HAP-1 (cell line): Measurements from ENCODE around the gene CDH13.

Experiments used
- DNase-seq, 2 experiments: peaks; one replicate each; pipeline ENCODE4 v3.0.0-alpha.2; 2016 to 2020; ENCODE audit warnings: low spot score in 2 of 2
- H3K27me3 ChIP-seq: fragments of 250-450 bp; sonication (Bioruptor Pico); 2 replicates; pipeline ENCODE4 v1.5.1; 2020; ENCODE audit warnings: low read depth, mild to moderate bottlenecking, moderate library complexity
- H3K36me3 ChIP-seq: fragments of 250-450 bp; sonication (Bioruptor Pico); replicated peaks from 2 replicates; pipeline ENCODE4 v1.5.1; 2020; ENCODE audit warnings: mild to moderate bottlenecking
- H3K4me1 ChIP-seq: fragments of 250-450 bp; sonication (Bioruptor Pico); 2 replicates; pipeline ENCODE4 v1.5.1; 2020; ENCODE audit warnings: mild to moderate bottlenecking
- H3K4me3 ChIP-seq: fragments of 250-450 bp; sonication (Bioruptor Pico); 2 replicates; pipeline ENCODE4 v1.5.1; 2020; ENCODE audit warnings: mild to moderate bottlenecking, moderate library complexity
- H3K9me3 ChIP-seq: fragments of 250-450 bp; sonication (Bioruptor Pico); 2 replicates; pipeline ENCODE4 v1.5.1; 2020; ENCODE audit warnings: mild to moderate bottlenecking, moderate library complexity
- in situ Hi-C: fragments of 300-500 bp; cut with MboI; formaldehyde crosslinking; loops from 3 replicates; pipeline ENCODE4 v1.14.3; 2020; ENCODE audit warnings: low sequenced_read_pairs, inconsistent platforms, mixed read lengths

Gene CDH13

DNA sequence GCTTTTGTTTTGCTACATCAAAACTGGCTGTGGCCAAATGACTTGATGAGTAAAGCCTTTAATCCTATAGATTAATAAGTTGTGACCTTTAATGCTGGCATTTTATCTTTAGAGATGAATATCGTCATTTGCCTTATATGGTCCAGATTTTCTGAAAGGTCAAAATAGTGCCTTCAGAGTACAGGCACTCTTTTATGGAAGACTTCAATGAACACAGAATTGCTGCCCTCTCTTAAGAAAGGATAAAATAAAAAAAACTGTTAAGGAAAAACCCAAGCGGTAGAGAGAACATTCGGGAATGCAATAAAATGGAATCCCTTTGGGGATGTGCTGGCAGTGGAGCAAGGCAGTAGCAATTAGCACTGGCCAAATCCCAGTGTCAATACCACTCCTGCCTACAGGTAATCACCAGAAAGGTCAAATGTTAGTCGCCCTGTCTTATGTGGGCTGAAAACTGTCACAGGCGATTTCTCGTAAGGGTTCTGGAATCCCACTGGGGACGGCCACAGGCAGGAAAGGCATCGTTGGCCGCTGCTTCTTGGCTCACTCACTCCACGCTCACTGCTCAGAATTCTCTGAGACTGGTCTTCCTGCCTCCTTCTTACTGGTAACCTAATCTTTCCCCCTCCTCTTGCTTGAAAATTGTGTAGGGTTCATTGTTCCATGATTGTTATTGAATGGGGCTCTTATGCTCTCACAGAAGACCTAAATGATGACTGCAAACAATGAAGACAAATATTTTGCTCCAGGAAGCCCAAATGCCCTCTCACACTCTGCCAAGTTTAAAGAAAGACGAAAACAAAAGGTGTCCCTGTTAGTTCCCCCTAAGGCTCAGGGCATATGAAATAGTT, 1135.6 kb downstream of the CDH13 start:
- no peak overlapping the region for H3K4me3 ChIP-seq
- DNase-seq, result no peak
- H3K4me1 ChIP-seq, result no peaks in the 10 kb centered on the region

DNA sequence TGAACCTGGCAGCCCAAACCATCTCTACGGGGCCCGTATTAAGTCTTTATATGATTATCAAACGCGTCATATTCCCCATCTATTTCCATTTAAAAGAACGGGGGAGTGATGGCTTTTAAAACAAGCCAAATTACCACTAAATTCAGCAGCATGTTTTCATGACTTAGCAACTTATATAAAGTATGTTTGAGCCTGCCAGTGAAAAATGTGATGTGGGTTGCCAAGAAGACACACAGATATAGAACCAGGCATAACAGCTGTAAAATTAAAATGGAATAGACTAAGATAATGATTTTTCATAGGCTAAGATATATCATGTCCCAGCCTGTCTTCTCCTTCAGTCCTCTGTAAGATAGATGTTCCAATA, 1136.2 kb downstream of the CDH13 start:
- in situ Hi-C loops, result no loop called here
- H3K27me3 ChIP-seq, result no peaks in the 10 kb centered on the region
- no peaks in the 10 kb centered on the region for H3K4me1 ChIP-seq

More for the DNA sequence above, 1135.6 kb downstream of the CDH13 start:
- Histone ChIP-seq H3K9me3 (no peaks in the 10 kb centered on the region), H3K27me3 (no peaks in the 10 kb centered on the region), H3K36me3 (no peaks in the 10 kb centered on the region)
- in situ Hi-C loops, result no loop called here

DNA sequence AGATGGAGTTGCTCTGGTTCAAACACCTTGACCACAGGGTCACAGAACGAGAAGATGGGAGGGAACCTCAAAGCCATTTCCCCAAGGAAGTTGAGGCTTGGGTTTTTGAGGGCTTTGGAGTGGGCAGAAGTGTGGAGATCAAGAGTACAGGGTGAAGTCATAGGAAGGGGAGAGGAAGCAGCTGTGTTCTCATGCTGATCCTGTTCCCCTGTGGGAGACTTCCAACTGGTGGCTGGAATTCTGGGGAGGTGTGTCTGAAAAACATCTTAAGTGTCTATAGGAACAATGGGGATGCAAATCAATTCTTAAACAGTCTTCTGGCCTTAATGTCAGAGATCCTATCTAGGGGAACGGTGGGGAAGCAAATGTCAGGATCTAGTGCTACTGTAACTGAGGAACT, 1142.2 kb downstream of the CDH13 start:
- Histone ChIP-seq H3K4me3 (no peak overlapping the region), H3K9me3 (no peaks in the 10 kb centered on the region), H3K27me3 (no peaks in the 10 kb centered on the region), H3K4me1 (no peaks in the 10 kb centered on the region), H3K36me3 (no peaks in the 10 kb centered on the region)
- in situ Hi-C loops, result no loop called here
- no peak for DNase-seq

More for the DNA sequence above, 1136.2 kb downstream of the CDH13 start:
- no peak overlapping the region for H3K4me3 ChIP-seq
- H3K9me3 ChIP-seq, result no peaks in the 10 kb centered on the region
- H3K36me3 ChIP-seq, result no peaks in the 10 kb centered on the region
- DNase-seq, result no peak

DNA sequence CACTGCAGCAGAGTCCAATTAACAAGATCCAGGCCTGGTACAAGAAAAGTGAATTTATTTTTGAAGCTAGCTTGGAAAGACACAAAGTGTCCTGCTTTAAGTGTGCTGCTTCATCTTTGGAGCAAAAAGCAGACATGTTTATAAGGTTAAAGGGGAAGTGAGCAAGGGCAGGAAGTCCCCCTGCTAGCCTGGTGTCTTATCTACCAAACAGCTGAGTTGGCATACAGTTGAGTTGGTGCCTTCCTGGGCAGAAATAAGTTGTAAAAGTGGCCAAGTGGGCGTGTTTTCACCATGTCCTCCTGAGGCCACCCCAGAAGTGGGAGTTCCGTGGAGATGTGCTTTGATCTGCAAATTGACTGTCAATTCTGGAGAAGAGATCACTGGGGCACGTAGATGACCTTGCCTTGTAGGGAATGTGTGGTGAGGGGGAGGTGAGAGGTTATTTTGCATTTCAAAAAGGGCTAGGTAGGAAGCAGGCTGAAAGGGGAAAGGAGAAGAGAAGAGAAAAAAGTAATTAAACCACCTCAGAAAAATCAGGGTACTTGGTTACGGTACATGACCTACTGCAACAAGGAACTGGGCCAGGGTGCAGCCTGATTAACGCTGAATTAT, 1142.7 kb downstream of the CDH13 start:
- Histone ChIP-seq H3K27me3 (no peaks in the 10 kb centered on the region), H3K4me1 (no peaks in the 10 kb centered on the region), H3K4me3 (no peak overlapping the region), H3K36me3 (no peaks in the 10 kb centered on the region), H3K9me3 (no peaks in the 10 kb centered on the region)
- in situ Hi-C loops, result no loop called here
- no peak for DNase-seq

DNA sequence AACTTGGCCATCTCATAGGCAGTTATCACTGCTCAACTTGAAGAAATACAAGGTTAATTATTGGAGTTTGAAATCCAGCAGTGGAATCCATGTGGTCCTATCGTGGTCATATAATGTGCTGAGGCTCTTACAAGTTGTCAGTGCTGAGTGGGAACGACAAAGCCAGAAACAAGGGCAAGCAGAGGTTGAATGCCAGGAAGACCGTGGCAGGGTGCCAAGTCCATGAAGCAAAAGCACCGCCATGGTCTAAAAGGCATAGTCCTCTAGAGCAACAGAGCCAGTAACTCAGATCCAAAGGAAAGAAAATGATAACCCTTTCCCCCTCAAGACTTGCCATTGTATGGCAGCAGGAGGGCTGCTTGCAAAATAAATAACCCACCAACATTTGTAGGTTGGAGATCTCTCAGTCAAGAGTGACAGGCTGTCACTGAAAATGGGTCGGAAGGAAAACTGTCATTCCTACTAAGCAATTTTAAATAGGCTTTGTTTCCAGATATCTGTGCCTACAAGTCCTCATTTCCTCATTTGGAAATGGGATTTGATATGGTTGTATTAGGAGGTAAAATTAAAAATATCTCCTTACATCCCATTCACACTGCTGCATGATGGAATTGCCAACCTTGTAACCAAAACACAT, 1144.7 kb downstream of the CDH13 start:
- no peak overlapping the region for H3K4me3 ChIP-seq
- H3K36me3 ChIP-seq, result no peaks in the 10 kb centered on the region
- no peaks in the 10 kb centered on the region for H3K9me3 ChIP-seq
- in situ Hi-C loops, result no loop called here
- no peak for DNase-seq
- H3K27me3 ChIP-seq, result no peaks in the 10 kb centered on the region
- no peaks in the 10 kb centered on the region for H3K4me1 ChIP-seq

DNA sequence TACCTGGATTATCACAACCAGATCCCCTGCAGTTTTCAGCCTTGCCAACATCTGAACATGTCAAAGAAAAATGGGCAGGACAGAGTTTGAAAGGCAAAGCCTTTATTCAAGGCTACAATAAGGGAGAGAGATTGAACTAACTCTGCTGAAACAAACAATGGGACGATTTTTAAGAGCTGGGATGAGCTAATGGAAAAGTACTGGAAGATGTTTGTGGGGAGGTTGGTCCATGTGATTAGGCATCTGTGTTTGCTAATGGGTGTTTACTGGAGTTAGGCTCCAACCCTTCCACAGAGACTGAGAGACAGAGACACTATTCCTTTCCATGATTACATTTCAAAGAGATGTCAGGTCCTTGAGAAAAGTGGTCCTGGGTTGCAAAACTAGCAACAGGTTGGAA, 1146.0 kb downstream of the CDH13 start:
- in situ Hi-C loops, result no loop called here
- H3K4me1 ChIP-seq, result no peaks in the 10 kb centered on the region
- no peaks in the 10 kb centered on the region for H3K36me3 ChIP-seq
- DNase-seq, result no peak
- H3K27me3 ChIP-seq, result no peaks in the 10 kb centered on the region; the same call in 1 of the 2 replicates
- H3K9me3 ChIP-seq, result no peaks in the 10 kb centered on the region
- no peak overlapping the region for H3K4me3 ChIP-seq

DNA sequence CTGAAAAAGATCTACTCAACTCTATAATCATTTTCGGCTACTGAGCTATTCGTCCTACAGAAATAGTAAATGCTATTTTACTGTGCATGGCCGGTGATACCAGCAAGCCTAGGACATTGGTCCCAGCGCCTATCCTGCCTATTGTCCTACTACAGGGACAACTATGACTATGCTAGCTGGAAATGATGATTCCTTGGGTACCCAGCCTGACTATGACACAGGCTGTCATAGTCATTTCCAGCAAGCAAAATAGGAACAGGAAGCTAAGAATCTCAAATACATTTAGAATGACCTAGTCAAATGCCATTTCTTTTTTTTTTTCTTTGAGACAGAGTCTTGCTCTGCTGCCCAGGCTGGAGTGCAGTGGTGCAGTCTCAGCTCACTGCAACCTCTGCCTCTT, 1147.3 kb downstream of the CDH13 start:
- no peak for DNase-seq
- no peaks in the 10 kb centered on the region for H3K4me1 ChIP-seq
- no peak overlapping the region for H3K4me3 ChIP-seq
- H3K9me3 ChIP-seq, result no peaks in the 10 kb centered on the region
- in situ Hi-C loops, result no loop called here
- H3K27me3 ChIP-seq, result no peaks in the 10 kb centered on the region; the same call in 1 of the 2 replicates
- no peaks in the 10 kb centered on the region for H3K36me3 ChIP-seq

DNA sequence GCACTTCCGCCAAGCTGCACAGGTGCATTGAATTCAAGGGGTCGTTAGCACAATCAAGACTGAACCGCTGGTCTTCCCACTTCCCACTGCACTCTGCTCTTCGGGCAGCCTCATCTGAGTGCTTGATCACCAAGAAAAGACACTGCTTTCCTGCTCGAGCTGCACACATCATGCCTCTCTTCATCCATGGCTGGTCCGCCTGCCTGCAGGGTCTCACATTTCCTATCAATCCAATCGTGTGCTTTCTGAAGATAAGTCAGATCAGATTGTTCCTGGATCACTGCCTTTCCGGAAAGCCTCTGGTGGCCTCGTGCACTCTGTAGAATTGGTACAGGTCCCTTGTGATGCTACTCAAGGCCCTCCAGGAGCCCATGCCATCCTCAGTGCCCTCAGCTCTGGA, 1150.2 kb downstream of the CDH13 start:
- in situ Hi-C loops, result no loop called here

DNA sequence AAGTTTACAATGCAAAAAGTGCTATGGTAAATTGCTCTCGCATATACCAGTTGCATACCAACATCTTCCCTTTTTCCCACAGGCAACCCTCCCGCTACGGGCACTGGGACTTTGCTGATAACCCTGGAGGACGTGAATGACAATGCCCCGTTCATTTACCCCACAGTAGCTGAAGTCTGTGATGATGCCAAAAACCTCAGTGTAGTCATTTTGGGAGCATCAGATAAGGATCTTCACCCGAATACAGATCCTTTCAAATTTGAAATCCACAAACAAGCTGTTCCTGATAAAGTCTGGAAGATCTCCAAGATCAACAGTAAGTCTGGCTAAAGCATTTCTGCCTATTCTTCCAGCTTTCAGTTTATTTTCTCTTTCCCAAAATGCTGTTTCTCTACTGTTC, 1153.1 kb downstream of the CDH13 start:
- H3K4me1 ChIP-seq, result no peaks in the 10 kb centered on the region
- H3K27me3 ChIP-seq, result no peaks in the 10 kb centered on the region; the same call in 1 of the 2 replicates
- DNase-seq, result no peak
- H3K9me3 ChIP-seq, result no peaks in the 10 kb centered on the region
- no peaks in the 10 kb centered on the region for H3K36me3 ChIP-seq
- H3K4me3 ChIP-seq, result no peak overlapping the region
- in situ Hi-C loops, result no loop called here

More for the DNA sequence above, 1150.2 kb downstream of the CDH13 start:
- H3K36me3 ChIP-seq, result no peaks in the 10 kb centered on the region
- H3K27me3 ChIP-seq, result no peaks in the 10 kb centered on the region; the same call in 1 of the 2 replicates
- H3K4me3 ChIP-seq, result no peak overlapping the region
- H3K4me1 ChIP-seq, result no peaks in the 10 kb centered on the region
- no peak for DNase-seq
- H3K9me3 ChIP-seq, result no peaks in the 10 kb centered on the region

DNA sequence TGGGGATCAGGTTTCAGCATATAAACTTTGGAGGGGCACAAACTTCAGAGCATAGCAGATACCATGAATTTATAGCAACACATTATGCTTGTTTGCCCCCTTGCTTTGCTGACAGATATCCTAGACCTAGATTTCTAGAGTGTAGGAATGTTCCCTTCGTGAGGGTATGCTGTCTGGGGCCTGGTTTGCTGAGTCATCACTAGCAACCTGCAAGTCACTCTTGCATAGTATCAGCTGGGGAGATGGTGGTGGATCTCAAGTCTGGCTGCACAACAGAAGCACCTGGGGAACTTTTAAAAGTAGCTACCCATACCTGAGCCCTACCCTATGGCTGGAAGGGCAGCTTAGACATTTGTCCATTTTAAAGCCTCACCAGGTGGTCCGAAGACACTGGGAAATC, 1158.7 kb downstream of the CDH13 start:
- no peaks in the 10 kb centered on the region for H3K27me3 ChIP-seq
- in situ Hi-C loops, result no loop called here
- H3K9me3 ChIP-seq, result no peaks in the 10 kb centered on the region
- H3K36me3 ChIP-seq, result no peaks in the 10 kb centered on the region
- DNase-seq, result no peak
- H3K4me1 ChIP-seq, result no peaks in the 10 kb centered on the region
- no peak overlapping the region for H3K4me3 ChIP-seq

DNA sequence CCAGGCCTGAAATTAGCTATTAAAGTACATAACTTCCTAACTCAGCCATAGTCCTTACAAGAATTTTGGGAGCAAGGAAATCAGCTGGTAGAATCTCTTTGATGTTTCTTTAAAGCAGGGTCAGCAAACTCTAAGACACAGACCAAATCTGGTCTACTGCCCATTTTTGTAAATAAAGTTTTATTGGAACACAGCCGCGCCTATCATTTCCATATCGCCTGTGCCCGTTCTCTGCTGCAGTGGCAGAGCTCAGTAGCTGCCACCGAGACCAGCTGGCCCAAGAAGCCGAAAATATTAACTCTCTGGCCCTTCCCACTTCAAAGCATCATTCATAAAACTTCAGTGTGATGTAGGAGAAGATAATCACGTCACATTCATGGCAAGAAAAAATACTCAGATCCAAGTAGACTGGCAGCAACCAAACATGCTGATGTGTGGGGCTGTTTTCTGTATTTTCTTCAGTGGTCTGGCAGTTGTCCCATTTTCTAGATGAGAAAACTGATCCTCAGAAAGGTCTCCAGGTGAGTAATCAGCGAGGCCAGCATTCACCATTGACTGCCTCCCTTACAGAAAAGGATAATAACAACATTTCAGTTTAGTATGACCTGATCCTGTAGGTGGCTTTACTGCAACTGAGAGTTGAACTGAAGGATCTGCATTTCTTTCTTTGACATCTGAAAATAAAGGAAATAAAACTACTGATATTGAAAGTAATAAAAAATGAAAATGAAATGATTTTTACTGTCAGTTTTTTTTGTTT, 1163.1 kb downstream of the CDH13 start:
- Histone ChIP-seq H3K36me3 (no peaks in the 10 kb centered on the region), H3K9me3 (no peaks in the 10 kb centered on the region), H3K4me3 (no peak overlapping the region), H3K27me3 (no peaks in the 10 kb centered on the region; the same call in 1 of the 2 replicates), H3K4me1 (no peaks in the 10 kb centered on the region)
- no peak for DNase-seq
- in situ Hi-C loops, result no loop called here

DNA sequence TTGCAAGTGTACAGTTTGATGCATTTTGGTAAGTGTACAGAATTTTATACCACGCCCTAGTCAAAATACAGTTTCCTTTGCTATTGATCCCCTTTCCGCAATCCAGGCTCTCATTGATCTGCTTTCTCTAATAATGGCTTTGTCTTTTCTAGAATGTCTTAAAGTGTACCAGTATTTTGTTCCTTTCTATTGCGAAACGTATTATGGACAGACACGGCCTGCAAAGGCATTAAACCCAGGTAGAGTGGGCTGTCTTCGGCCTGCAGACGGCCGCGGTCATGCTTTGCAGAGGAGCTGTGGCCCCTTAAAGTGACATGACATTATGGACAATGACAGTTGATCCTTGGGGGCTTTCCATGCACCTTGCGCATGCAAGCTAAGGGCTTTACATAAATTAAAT, 1165.1 kb downstream of the CDH13 start:
- Histone ChIP-seq H3K9me3 (no peaks in the 10 kb centered on the region), H3K36me3 (no peaks in the 10 kb centered on the region), H3K4me1 (no peaks in the 10 kb centered on the region), H3K27me3 (peaks cover 8% of the 10 kb centered on the region), H3K4me3 (no peak overlapping the region)
- in situ Hi-C loops, result no loop called here
- no peak for DNase-seq

DNA sequence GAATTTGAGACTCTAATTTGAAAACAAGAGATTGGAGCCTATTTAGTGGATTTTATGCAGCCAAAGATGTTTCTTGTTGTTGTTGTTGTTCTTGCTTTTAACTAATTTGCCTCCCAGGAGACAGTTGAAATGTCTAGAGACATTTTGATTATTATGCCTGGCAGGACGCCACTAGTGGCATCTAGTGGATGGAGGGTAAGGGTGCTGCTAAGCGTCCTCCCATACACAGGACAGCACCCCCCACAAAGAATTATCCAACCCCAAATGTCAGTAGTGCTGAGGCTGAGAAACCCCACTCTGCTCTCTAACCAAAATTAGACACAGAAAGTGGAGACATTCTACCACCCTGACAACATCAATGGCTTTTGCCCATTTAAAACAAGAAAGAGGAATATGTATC, 1165.6 kb downstream of the CDH13 start:
- no peak for DNase-seq

More for the DNA sequence above, 1165.6 kb downstream of the CDH13 start:
- Histone ChIP-seq H3K27me3 (peaks cover 12% of the 10 kb centered on the region), H3K36me3 (no peaks in the 10 kb centered on the region), H3K4me3 (no peak overlapping the region), H3K9me3 (no peaks in the 10 kb centered on the region), H3K4me1 (no peaks in the 10 kb centered on the region)
- in situ Hi-C loops, result no loop called here
